ENCODE measurements around the gene TRIM39.

Gene TRIM39

DNA sequence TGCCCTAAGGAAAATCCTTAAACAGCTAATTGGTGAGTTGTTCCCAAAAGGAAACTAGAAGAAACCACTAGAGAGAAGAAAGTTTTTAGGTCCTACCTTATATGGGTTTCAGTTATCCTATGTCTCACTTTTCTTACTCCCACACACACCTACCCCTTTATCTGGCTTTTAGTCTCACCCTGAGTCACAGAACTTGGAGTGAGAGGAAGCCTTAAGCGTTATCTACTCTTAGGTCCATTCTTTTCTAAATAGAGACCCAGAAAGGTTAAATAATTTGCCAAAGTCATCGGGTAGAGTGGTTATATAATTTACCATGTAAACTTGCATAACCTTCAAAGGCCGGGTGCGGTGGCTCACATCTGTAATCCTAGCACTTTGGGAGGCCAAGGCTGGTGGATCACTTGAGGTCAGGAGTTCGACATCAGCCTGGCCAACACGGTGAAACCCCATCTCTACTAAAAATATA lies 13.9 kb downstream of the TRIM39 start:
- TF ChIP-seq CTCF (IDR thresholded peaks at IDR 0.05; ENCODE audit: extremely low read depth, insufficient read depth, missing control alignments) = no peak
- in situ Hi-C loops (cut with MboI; ENCODE audit: low pct_unique_long_range_greater_than_20kb, low sequenced_read_pairs, unreplicated experiment) = no loop called here
- no peak for DNase-seq (ENCODE audit: low spot score)

- in situ Hi-C loops (cut with MboI; ENCODE audit: low pct_unique_long_range_greater_than_20kb, low sequenced_read_pairs, unreplicated experiment) = no loop called here
- TF ChIP-seq CTCF (IDR thresholded peaks at IDR 0.05; ENCODE audit: extremely low read depth, insufficient read depth, missing control alignments) = no peak
These were observed 14.5 kb downstream of the TRIM39 start for GRCh38 chr6:30341218-30341617.

GRCh38 chr6:30341728-30342127 lies 15.0 kb downstream of the TRIM39 start:
- no peak for DNase-seq (ENCODE audit: low spot score)
- in situ Hi-C loops (cut with MboI; ENCODE audit: low pct_unique_long_range_greater_than_20kb, low sequenced_read_pairs, unreplicated experiment) = no loop called here
- no peak for TF ChIP-seq CTCF (IDR thresholded peaks at IDR 0.05; ENCODE audit: extremely low read depth, insufficient read depth, missing control alignments)

More at GRCh38 chr6:30341218-30341617, 14.5 kb downstream of the TRIM39 start:
- no peak for DNase-seq (ENCODE audit: low spot score)

DNA sequence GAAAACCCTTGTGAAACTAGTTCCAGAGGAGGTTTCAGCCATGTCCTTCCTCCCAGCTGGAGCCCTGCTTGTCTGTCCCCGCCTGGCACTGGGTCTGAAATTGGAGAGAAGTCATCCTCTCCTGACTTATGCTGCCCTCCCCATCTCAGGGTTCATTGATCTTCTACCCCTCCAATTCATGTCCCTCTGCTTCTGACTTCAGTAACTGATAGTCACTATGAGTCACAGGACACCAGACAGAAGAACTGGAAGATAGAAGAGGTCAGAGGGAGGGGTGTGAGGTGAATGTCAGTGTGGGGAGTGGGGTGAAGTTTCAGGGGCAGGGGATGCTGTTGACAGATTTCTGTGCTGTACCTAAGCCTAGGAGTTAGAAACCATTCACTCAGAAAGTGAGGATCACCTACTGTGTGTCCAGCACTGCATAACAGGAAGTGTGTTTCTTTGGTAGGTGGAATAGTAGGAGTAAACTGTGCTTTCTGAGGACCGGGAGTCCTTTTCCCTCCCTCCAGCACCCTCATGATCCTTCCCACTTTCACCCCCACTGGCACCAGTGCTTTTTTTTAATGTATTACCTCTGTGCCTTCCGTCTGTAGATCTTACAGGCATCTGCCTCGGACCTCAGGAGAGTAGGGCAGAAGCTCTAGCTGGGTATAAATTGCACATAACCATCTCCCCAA lies 17.6 kb downstream of the TRIM39 start:
- TF ChIP-seq CTCF (IDR thresholded peaks at IDR 0.05; ENCODE audit: extremely low read depth, insufficient read depth, missing control alignments) = no peak
- in situ Hi-C loops (cut with MboI; ENCODE audit: low pct_unique_long_range_greater_than_20kb, low sequenced_read_pairs, unreplicated experiment) = no loop called here
- no peak for DNase-seq (ENCODE audit: low spot score)

DNA sequence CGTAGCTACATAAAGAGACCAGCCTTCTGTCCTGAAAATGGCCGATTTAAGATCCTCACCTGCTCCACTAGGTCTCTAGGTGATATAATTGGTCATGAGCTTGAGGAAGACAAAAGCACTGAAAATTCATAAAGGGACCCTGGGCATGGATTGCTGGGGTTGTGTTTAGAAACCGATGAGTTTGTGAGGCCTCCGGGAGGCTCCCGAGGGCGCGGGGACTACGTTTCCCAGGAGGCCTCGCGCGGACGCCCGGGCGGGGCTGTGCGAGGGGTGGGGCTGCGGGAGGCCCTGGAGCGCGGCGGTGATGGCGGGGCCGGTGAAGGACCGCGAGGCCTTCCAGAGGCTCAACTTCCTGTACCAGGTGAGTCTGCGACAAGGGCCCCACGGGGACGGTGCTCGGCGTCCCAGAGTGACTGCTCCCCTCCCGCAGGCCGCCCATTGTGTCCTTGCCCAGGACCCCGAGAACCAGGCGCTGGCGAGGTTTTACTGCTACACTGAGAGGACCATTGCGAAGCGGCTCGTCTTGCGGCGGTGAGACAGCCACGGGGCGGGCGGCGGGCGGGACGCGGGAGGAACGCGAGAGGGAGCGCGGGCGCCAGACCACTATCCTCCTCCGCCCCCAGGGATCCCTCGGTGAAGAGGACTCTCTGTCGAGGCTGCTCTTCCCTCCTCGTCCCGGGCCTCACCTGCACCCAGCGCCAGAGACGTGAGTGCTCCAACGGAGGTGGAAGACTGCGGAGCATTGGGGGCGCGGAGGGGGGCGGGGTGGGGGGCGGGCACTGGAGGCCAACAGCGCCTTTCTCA lies 18.3 kb downstream of the TRIM39 start, which contains the start of gene RPP21:
Gene RPP21 (plus strand): TSS at position 289 of the 804 bp plus-strand sequence. CDS start 16 bp downstream, at position 305.
- in situ Hi-C loops (cut with MboI; ENCODE audit: low pct_unique_long_range_greater_than_20kb, low sequenced_read_pairs, unreplicated experiment) = no loop called here

More for the DNA sequence above, 18.3 kb downstream of the TRIM39 start, which contains the start of gene RPP21:
- DNase-seq (ENCODE audit: low spot score) = peak; percentile 96
- no peak for TF ChIP-seq CTCF (IDR thresholded peaks at IDR 0.05; ENCODE audit: extremely low read depth, insufficient read depth, missing control alignments)

All from GM13977 (cell line).